Liver (tissue), 9 donors: ENCODE measurements around the gene NAPA. TPM values are rescaled to one million over a fixed set of nuclear protein-coding genes. Genes with fewer than 3 reads are reported as not detected.

Experiments
- DNase-seq: peaks from one replicate; pipeline ENCODE4 v3.0.0-alpha.2; 2017; ENCODE audit warnings: low spot score
- H3K27ac ChIP-seq, 2 donors: one replicate each; pipeline ENCODE4 v1.7.0; 2013; ENCODE audit warnings: inconsistent platforms in 2 of 2, low read length in 2 of 2, control low read depth in 1 of 2, low read depth in 1 of 2, mild to moderate bottlenecking in 1 of 2
- H3K27me3 ChIP-seq, 4 donors: one replicate each; pipeline versions ENCODE4 v1.6.1 to v1.7.0; 2013; ENCODE audit warnings: low read length in 3 of 4, inconsistent platforms in 1 of 4, mild to moderate bottlenecking in 1 of 4, moderate library complexity in 1 of 4; ENCODE audit not compliant: control insufficient read depth in 4 of 4, insufficient read depth in 4 of 4
- H3K36me3 ChIP-seq, 4 donors: one replicate each; pipeline versions ENCODE4 v1.6.1 to v1.7.0; 2013; ENCODE audit warnings: low read length in 3 of 4, mild to moderate bottlenecking in 3 of 4, low read depth in 1 of 4, moderate library complexity in 1 of 4; ENCODE audit not compliant: control insufficient read depth in 4 of 4, insufficient read depth in 3 of 4
- H3K4me1 ChIP-seq, 4 donors: one replicate each; pipeline versions ENCODE4 v1.6.1 to v1.7.0; 2013; ENCODE audit warnings: low read length in 3 of 4, mild to moderate bottlenecking in 3 of 4, moderate library complexity in 1 of 4; ENCODE audit not compliant: control insufficient read depth in 4 of 4, insufficient read depth in 4 of 4
- H3K4me3 ChIP-seq, 3 donors: one replicate each; pipeline versions ENCODE4 v1.6.1 to v1.7.0; 2013; ENCODE audit warnings: low read length in 3 of 3, control low read depth in 1 of 3, low read depth in 1 of 3, mild to moderate bottlenecking in 1 of 3
- H3K9ac ChIP-seq, 2 donors: one replicate each; pipeline ENCODE4 v1.7.0; 2013; ENCODE audit warnings: low read length in 2 of 2, mild to moderate bottlenecking in 2 of 2, moderate library complexity in 2 of 2, control low read depth in 1 of 2, low read depth in 1 of 2
- H3K9me3 ChIP-seq, 4 donors: one replicate each; pipeline versions ENCODE4 v1.6.1 to v1.7.0; 2013; ENCODE audit warnings: low read length in 3 of 4; ENCODE audit not compliant: control insufficient read depth in 4 of 4
- ATF3 ChIP-seq: IDR thresholded peaks from 2 replicates; pipeline ENCODE4 v1.6.1; 2016; ENCODE audit warnings: antibody characterized with exemption
- EGR1 ChIP-seq, 2 donors: IDR thresholded peaks; 2 replicates each; pipeline ENCODE4 v1.6.1; 2016 to 2018; ENCODE audit warnings: antibody characterized with exemption in 2 of 2, low read depth in 2 of 2
- FOXA1 ChIP-seq: IDR thresholded peaks from 2 replicates; pipeline ENCODE4 v1.6.1; 2016; ENCODE audit warnings: antibody characterized with exemption
- FOXA2 ChIP-seq: IDR thresholded peaks from 2 replicates; pipeline ENCODE4 v1.6.1; 2016; ENCODE audit warnings: antibody characterized with exemption
- GABPA ChIP-seq, 2 donors: IDR thresholded peaks in 1 of 2; conservative IDR thresholded peaks in 1 of 2; 2 replicates each; pipeline ENCODE4 v1.6.1; 2016; ENCODE audit warnings: antibody characterized with exemption in 2 of 2, mild to moderate bottlenecking in 1 of 2, moderate library complexity in 1 of 2
- HNF4A ChIP-seq, 2 donors: conservative IDR thresholded peaks; 2 replicates each; pipeline ENCODE4 v1.6.1; 2016; ENCODE audit warnings: antibody characterized with exemption in 2 of 2, mild to moderate bottlenecking in 2 of 2
- HNF4G ChIP-seq: IDR thresholded peaks from 2 replicates; pipeline ENCODE4 v1.6.1; 2016; ENCODE audit warnings: antibody characterized with exemption
- JUND ChIP-seq, 2 donors: IDR thresholded peaks; 2 replicates each; pipeline ENCODE4 v1.6.1; 2016; ENCODE audit warnings: antibody characterized with exemption in 2 of 2
- NR2F2 ChIP-seq: IDR thresholded peaks from 2 replicates; pipeline ENCODE4 v1.6.1; 2016; ENCODE audit warnings: antibody characterized with exemption
- RAD21 ChIP-seq, 2 donors: IDR thresholded peaks; 2 replicates each; pipeline ENCODE4 v1.6.1; 2016; ENCODE audit warnings: antibody characterized with exemption in 2 of 2, mild to moderate bottlenecking in 2 of 2
- REST ChIP-seq: IDR thresholded peaks from 2 replicates; pipeline ENCODE4 v1.6.1; 2016; ENCODE audit warnings: antibody characterized with exemption, mild to moderate bottlenecking
- RXRA ChIP-seq, 2 donors: IDR thresholded peaks; 2 replicates each; pipeline ENCODE4 v1.6.1; 2017 to 2018; ENCODE audit warnings: antibody characterized with exemption in 2 of 2, mild to moderate bottlenecking in 1 of 2
- SP1 ChIP-seq: IDR thresholded peaks from 2 replicates; pipeline ENCODE4 v1.6.1; 2018; ENCODE audit warnings: antibody characterized with exemption, mild to moderate bottlenecking
- TAF1 ChIP-seq: conservative IDR thresholded peaks from 2 replicates; pipeline ENCODE4 v1.6.1; 2016; ENCODE audit warnings: antibody characterized with exemption, mild to moderate bottlenecking
- YY1 ChIP-seq: IDR thresholded peaks from 2 replicates; pipeline ENCODE4 v1.6.1; 2016; ENCODE audit warnings: antibody characterized with exemption, mild to moderate bottlenecking
- WGBS: extraction: QIAGEN DNeasy Blood & Tissue Kit; methylation state at CpG from one replicate; pipeline ENCODE4 v1.1.7; 2013; 5-methylcytosine and 5-hydroxymethylcytosine counted together
- polyA plus RNA-seq, 2 donors: library from polyadenylated mRNA; stranded (reverse) in 1 of 2; unstranded in 1 of 2; fragments of 200-250 nt in 1 of 2; fragments of >200 nt in 1 of 2; fragmentation: Nextera tagmentation in 1 of 2; extraction: Ambion mirVana in 1 of 2; gene quantifications; one replicate each; pipeline versions ENCODE4 v1.2.1 to v1.2.3, GENCODE V29; 2013 to 2015
- total RNA-seq, 2 donors: library from RNA; depleted of rRNA; stranded (reverse); fragments of >200 nt; gene quantifications; one replicate each; pipeline ENCODE4 v1.2.3, GENCODE V29; 2014
- TF ChIP-seq, protein P1 (sequence below): IDR thresholded peaks from 2 replicates; pipeline ENCODE4 v1.6.1; 2016; ENCODE audit warnings: antibody characterized with exemption
- TF ChIP-seq, protein P2 (sequence below): fragments of 150-350 bp; IDR thresholded peaks from 2 replicates; pipeline ENCODE4 v1.5.1; 2017; ENCODE audit warnings: improper control_type of control experiment, low read depth, low read length; ENCODE audit not compliant: missing input control
- donor health status: healthy.
- donor health status: healthy.
- donor health status: healthy.
- donor health status: healthy.
- donor health status: healthy.

Gene NAPA
- total and polyA plus RNA-seq, 4 donors, result 73.4 to 132 (median 120) TPM

DNA sequence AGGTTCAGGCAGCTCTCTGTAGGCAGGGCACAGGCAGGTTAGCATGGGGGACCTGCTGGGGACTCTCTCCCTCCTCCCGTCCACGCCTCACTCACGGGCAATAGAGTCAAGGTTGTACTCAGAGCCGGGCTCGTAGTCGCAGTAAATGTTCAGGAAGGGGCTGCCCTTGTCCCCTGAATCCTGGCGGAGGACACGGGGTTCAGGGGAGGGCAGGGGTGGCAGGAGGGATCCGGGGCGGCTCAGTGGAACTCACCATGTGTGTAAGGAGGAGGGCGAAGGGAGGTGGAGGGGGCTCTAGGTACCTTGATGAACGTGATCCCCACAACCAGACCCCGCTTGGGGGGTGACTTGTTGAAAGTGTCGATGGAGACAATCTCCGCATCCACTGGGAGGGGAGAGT is 31.7 kb downstream of the NAPA start:
- H3K27me3 ChIP-seq, result no peaks in the 10 kb centered on the region
- WGBS, result 92% methylated on average over 15 of the region's 15 CpGs
- H3K9ac ChIP-seq, result no peak overlapping the region
- TF ChIP-seq NR2F2, result no peak
- TF ChIP-seq GABPA (IDR thresholded peaks at IDR 0.05 in 1 of 2, conservative IDR thresholded peaks at IDR 0.05 in 1 of 2), result no peak
- TF ChIP-seq, protein P1, sequence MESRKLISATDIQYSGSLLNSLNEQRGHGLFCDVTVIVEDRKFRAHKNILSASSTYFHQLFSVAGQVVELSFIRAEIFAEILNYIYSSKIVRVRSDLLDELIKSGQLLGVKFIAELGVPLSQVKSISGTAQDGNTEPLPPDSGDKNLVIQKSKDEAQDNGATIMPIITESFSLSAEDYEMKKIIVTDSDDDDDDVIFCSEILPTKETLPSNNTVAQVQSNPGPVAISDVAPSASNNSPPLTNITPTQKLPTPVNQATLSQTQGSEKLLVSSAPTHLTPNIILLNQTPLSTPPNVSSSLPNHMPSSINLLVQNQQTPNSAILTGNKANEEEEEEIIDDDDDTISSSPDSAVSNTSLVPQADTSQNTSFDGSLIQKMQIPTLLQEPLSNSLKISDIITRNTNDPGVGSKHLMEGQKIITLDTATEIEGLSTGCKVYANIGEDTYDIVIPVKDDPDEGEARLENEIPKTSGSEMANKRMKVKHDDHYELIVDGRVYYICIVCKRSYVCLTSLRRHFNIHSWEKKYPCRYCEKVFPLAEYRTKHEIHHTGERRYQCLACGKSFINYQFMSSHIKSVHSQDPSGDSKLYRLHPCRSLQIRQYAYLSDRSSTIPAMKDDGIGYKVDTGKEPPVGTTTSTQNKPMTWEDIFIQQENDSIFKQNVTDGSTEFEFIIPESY, result no peak
- no peak for TF ChIP-seq FOXA2
- no peak for TF ChIP-seq SP1
- TF ChIP-seq REST, result no peak
- no peak for TF ChIP-seq HNF4A (conservative IDR thresholded peaks at IDR 0.05)
- TF ChIP-seq EGR1 (IDR thresholded peaks at IDR 0.05; ENCODE audit: low read depth in 2 of 2), result no peak
- TF ChIP-seq, protein P2, sequence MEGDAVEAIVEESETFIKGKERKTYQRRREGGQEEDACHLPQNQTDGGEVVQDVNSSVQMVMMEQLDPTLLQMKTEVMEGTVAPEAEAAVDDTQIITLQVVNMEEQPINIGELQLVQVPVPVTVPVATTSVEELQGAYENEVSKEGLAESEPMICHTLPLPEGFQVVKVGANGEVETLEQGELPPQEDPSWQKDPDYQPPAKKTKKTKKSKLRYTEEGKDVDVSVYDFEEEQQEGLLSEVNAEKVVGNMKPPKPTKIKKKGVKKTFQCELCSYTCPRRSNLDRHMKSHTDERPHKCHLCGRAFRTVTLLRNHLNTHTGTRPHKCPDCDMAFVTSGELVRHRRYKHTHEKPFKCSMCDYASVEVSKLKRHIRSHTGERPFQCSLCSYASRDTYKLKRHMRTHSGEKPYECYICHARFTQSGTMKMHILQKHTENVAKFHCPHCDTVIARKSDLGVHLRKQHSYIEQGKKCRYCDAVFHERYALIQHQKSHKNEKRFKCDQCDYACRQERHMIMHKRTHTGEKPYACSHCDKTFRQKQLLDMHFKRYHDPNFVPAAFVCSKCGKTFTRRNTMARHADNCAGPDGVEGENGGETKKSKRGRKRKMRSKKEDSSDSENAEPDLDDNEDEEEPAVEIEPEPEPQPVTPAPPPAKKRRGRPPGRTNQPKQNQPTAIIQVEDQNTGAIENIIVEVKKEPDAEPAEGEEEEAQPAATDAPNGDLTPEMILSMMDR, result no peak
- TF ChIP-seq HNF4G, result no peak
- no peak for TF ChIP-seq RXRA (IDR thresholded peaks at IDR 0.05)
- TF ChIP-seq JUND (IDR thresholded peaks at IDR 0.05), result no peak
- TF ChIP-seq ATF3, result no peak
- no peak for TF ChIP-seq RAD21 (IDR thresholded peaks at IDR 0.05)
- TF ChIP-seq TAF1, result no peak
- no peak for TF ChIP-seq FOXA1
- peaks cover 0 to 12% (median 5%) of the 10 kb centered on the region in 4 donors for H3K36me3 ChIP-seq
- DNase-seq, result no peak
- peak overlapping the region in 2 of 3 donors; percentile 72 to 84 for H3K4me3 ChIP-seq
- peaks cover 0 to 7% (median 2%) of the 10 kb centered on the region in 4 donors for H3K4me1 ChIP-seq
- no peaks in the 10 kb centered on the region for H3K9me3 ChIP-seq
- no peak overlapping the region for H3K27ac ChIP-seq

DNA sequence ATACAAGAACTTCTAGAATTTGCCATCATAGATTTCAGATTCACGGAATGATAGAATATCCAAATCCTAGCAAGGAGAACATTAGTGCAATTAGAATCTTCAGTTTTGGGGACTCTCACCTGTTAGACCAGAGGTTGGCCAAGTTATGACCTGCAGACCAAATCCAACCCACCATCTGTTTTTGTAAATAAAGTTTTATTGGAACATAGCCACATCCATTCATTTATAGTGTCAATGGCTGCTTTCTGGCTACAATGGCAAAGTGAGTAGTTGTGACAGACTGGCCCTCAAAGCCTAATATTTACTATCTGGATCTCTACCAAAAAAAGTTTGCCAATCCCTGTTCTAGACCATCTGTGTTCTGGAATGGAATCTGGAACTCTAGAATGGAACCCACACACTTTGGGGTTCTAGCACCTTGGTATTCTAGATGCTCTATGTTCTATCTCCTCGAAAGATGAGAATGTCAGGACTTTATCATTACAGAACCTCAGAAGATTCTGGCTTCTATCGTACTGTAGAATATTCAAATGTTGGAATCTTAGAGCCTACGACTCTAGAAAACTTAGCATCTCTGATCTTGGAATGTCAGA is 33.3 kb downstream of the NAPA start:
- TF ChIP-seq YY1 (peak; percentile 33), GABPA (IDR thresholded peaks at IDR 0.05 in 1 of 2, conservative IDR thresholded peaks at IDR 0.05 in 1 of 2) (no peak), NR2F2 (no peak), RXRA (IDR thresholded peaks at IDR 0.05) (no peak)
- Histone ChIP-seq H3K27ac (no peak overlapping the region), H3K36me3 (peaks cover 0 to under 1% (median 0%) of the 10 kb centered on the region in 4 donors), H3K27me3 (no peaks in the 10 kb centered on the region), H3K4me1 (peaks cover 0 to 7% (median 2%) of the 10 kb centered on the region in 4 donors), H3K4me3 (no peak overlapping the region), H3K9ac (no peak overlapping the region), H3K9me3 (no peaks in the 10 kb centered on the region)
- 97% methylated on average over 4 of the region's 4 CpGs for WGBS
- no peak for DNase-seq
